H1 (cell line): ENCODE results near the gene CDRT4. TPM values are rescaled to one million over a fixed set of nuclear protein-coding genes. Genes with fewer than 3 reads are reported as not detected.

Experiments used
- CTCF ChIA-PET: fragments of 300-600 bp; sonication (Branson Sonifier 250); formaldehyde crosslinking; loops from one replicate; lab custom pipeline; 2021; ENCODE audit not compliant: partially characterized antibody; lab: Charles Lee
- POLR2A ChIA-PET: fragments of 300-600 bp; sonication (Branson Sonifier 250); formaldehyde crosslinking; loops from one replicate; lab custom pipeline; 2021; ENCODE audit warnings: inconsistent platforms; ENCODE audit not compliant: partially characterized antibody; lab: Charles Lee
- DNase-seq, 2 experiments: peaks; one replicate each; pipeline versions ENCODE4 v3.0.0 to v3.0.0-alpha.2; 2010 to 2022; ENCODE audit warnings: low spot score in 2 of 2, low read depth in 1 of 2, mixed read lengths in 1 of 2
- FAIRE-seq: peaks from 2 replicates; lab custom pipeline; 2011; peaks lifted over from hg19 to GRCh38; lab: Jason Lieb, UNC
- H2AFZ ChIP-seq: 2 replicates; pipeline ENCODE4 v1.8.1; 2012; ENCODE audit warnings: low read length, inconsistent platforms
- H2AK5ac ChIP-seq: 2 replicates; pipeline ENCODE4 v1.6.1; 2013; ENCODE audit warnings: low read depth, low read length
- H2BK120ac ChIP-seq: replicated peaks from 2 replicates; pipeline ENCODE3; 2013; ENCODE audit warnings: low read depth, low read length, inconsistent platforms
- H2BK12ac ChIP-seq: 2 replicates; pipeline ENCODE4 v1.6.1; 2013; ENCODE audit warnings: low read depth, low read length
- H2BK15ac ChIP-seq: 2 replicates; pipeline ENCODE4 v1.6.1; 2013; ENCODE audit warnings: low read length
- H2BK20ac ChIP-seq: 2 replicates; pipeline ENCODE4 v1.6.1; 2013; ENCODE audit warnings: low read length
- H2BK5ac ChIP-seq: 2 replicates; pipeline ENCODE4 v1.6.1; 2013; ENCODE audit warnings: low read depth, low read length
- H3K14ac ChIP-seq: 2 replicates; pipeline ENCODE4 v1.6.1; 2013; ENCODE audit warnings: inconsistent platforms; ENCODE audit not compliant: insufficient read length
- H3K18ac ChIP-seq: 2 replicates; pipeline ENCODE4 v1.6.1; 2013; ENCODE audit warnings: low read length; ENCODE audit errors: extremely low read depth
- H3K23ac ChIP-seq: 2 replicates; pipeline ENCODE4 v1.6.1; 2013; ENCODE audit warnings: inconsistent platforms; ENCODE audit not compliant: insufficient read length
- H3K23me2 ChIP-seq: 2 replicates; pipeline ENCODE4 v1.6.1; 2013; ENCODE audit warnings: low read depth, low read length
- H3K27ac ChIP-seq: 2 replicates; pipeline ENCODE4 v1.6.1; 2011; ENCODE audit warnings: low read depth, low read length, inconsistent platforms
- H3K27me3 ChIP-seq, 4 experiments: replicated peaks in 1 of 4; 1 replicate in 1 of 4; 2 replicates in 3 of 4; pipeline versions ENCODE4 v1.6.1 to v1.8.1; 2011 to 2013; ENCODE audit warnings: low read length in 3 of 4, mild to moderate bottlenecking in 3 of 4, inconsistent platforms in 2 of 4, mixed read lengths in 2 of 4, moderate library complexity in 1 of 4; ENCODE audit not compliant: control insufficient read depth in 3 of 4, insufficient read depth in 3 of 4; ENCODE audit errors: extremely low read depth in 1 of 4
- H3K36me3 ChIP-seq, 4 experiments: 2 replicates each; pipeline versions ENCODE4 v1.6.1 to v1.8.1; 2011 to 2013; ENCODE audit warnings: mild to moderate bottlenecking in 4 of 4, low read length in 3 of 4, moderate library complexity in 2 of 4, control low read depth in 1 of 4, inconsistent platforms in 1 of 4; ENCODE audit not compliant: insufficient read depth in 4 of 4, control insufficient read depth in 2 of 4
- H3K4ac ChIP-seq: replicated peaks from 2 replicates; pipeline ENCODE3; 2013; ENCODE audit warnings: low read length, low read depth, mixed read lengths, inconsistent platforms; ENCODE audit not compliant: insufficient read length
- H3K4me1 ChIP-seq, 4 experiments: replicated peaks in 1 of 4; 1 replicate in 1 of 4; 2 replicates in 3 of 4; pipeline versions ENCODE4 v1.6.1 to v1.8.1; 2011 to 2013; ENCODE audit warnings: low read length in 3 of 4, inconsistent platforms in 2 of 4, mixed read lengths in 1 of 4; ENCODE audit not compliant: insufficient read depth in 4 of 4, control insufficient read depth in 3 of 4
- H3K4me2 ChIP-seq, 2 experiments: 2 replicates each; pipeline versions ENCODE4 v1.6.1 to v1.8.1; 2011 to 2013; ENCODE audit warnings: low read depth in 2 of 2, low read length in 2 of 2, control low read depth in 1 of 2, inconsistent platforms in 1 of 2, mild to moderate bottlenecking in 1 of 2; ENCODE audit not compliant: insufficient read depth in 1 of 2
- H3K4me3 ChIP-seq, 4 experiments: fragments of 200-600, 300-600 bp in 1 of 4; sonication (generic), shearing (Covaris generic), sonication (Bioruptor Twin) in 1 of 4; 2 replicates each; pipeline versions ENCODE4 v1.5.1 to v1.8.1; 2011 to 2016; ENCODE audit warnings: low read length in 4 of 4, low read depth in 3 of 4, control low read depth in 2 of 4, inconsistent platforms in 2 of 4, mild to moderate bottlenecking in 2 of 4, mixed read lengths in 1 of 4, moderate library complexity in 1 of 4; ENCODE audit not compliant: insufficient read depth in 2 of 4; ENCODE audit errors: extremely low read depth in 1 of 4
- H3K56ac ChIP-seq: replicated peaks from 2 replicates; pipeline ENCODE3; 2013; ENCODE audit warnings: low read depth, mild to moderate bottlenecking, mixed read lengths, low read length, inconsistent platforms; ENCODE audit not compliant: insufficient read length
- H3K79me1 ChIP-seq: 2 replicates; pipeline ENCODE4 v1.6.1; 2013; ENCODE audit warnings: low read depth, low read length, control low read depth
- H3K79me2 ChIP-seq, 2 experiments: 2 replicates each; pipeline versions ENCODE4 v1.6.1 to v1.8.1; 2012 to 2013; ENCODE audit warnings: low read length in 2 of 2, mild to moderate bottlenecking in 2 of 2, inconsistent platforms in 1 of 2; ENCODE audit not compliant: insufficient read depth in 2 of 2, control insufficient read depth in 1 of 2
- H3K9ac ChIP-seq, 4 experiments: replicated peaks in 1 of 4; 1 replicate in 1 of 4; 2 replicates in 3 of 4; pipeline versions ENCODE4 v1.6.1 to v1.8.1; 2011 to 2013; ENCODE audit warnings: low read depth in 3 of 4, low read length in 3 of 4, control low read depth in 2 of 4, mild to moderate bottlenecking in 2 of 4, moderate library complexity in 2 of 4, inconsistent platforms in 1 of 4; ENCODE audit errors: extremely low read depth in 1 of 4
- H3K9me3 ChIP-seq, 2 experiments: 2 replicates each; pipeline versions ENCODE4 v1.6.1 to v1.8.1; 2012 to 2013; ENCODE audit warnings: mild to moderate bottlenecking in 2 of 2, moderate library complexity in 2 of 2, control low read depth in 1 of 2, inconsistent platforms in 1 of 2, low read depth in 1 of 2, low read length in 1 of 2, mixed read lengths in 1 of 2; ENCODE audit not compliant: insufficient read depth in 2 of 2
- H4K20me1 ChIP-seq, 2 experiments: replicated peaks in 1 of 2; 2 replicates each; pipeline versions ENCODE3 to v1.8.1; 2011 to 2013; ENCODE audit warnings: inconsistent platforms in 2 of 2, low read length in 2 of 2, mild to moderate bottlenecking in 1 of 2; ENCODE audit not compliant: insufficient read depth in 2 of 2, control insufficient read depth in 1 of 2
- H4K5ac ChIP-seq: 2 replicates; pipeline ENCODE4 v1.6.1; 2013; ENCODE audit warnings: low read length, low read depth, mixed read lengths, inconsistent platforms; ENCODE audit not compliant: insufficient read length
- H4K8ac ChIP-seq: 2 replicates; pipeline ENCODE4 v1.8.0; 2013; ENCODE audit warnings: mild to moderate bottlenecking, moderate library complexity, low read length, inconsistent platforms; ENCODE audit not compliant: insufficient read depth; ENCODE audit errors: extremely low read depth
- H4K91ac ChIP-seq: replicated peaks from 2 replicates; pipeline ENCODE3; 2013; ENCODE audit warnings: low read length, mixed read lengths, inconsistent platforms; ENCODE audit not compliant: insufficient read length
- CEBPB ChIP-seq: IDR thresholded peaks from 2 replicates; pipeline ENCODE4 v1.6.1; 2012; ENCODE audit warnings: low read depth, low read length
- POU5F1 ChIP-seq: IDR thresholded peaks from 2 replicates; pipeline ENCODE4 v1.6.1; 2011; ENCODE audit warnings: low read depth, mild to moderate bottlenecking, low read length, moderate library complexity
- RNF2 ChIP-seq: fragments of 200-900, 300-1000 bp; sonication (generic); IDR thresholded peaks from 2 replicates; pipeline ENCODE4 v1.7.1; 2016; ENCODE audit warnings: borderline replicate concordance, low read depth, mild to moderate bottlenecking, antibody characterized with exemption, low read length; ENCODE audit not compliant: poor library complexity, severe bottlenecking; ENCODE audit errors: missing control alignments
- WGBS, 2 experiments: shearing (Covaris generic) in 1 of 2; methylation state at CpG; one replicate each; pipeline versions ENCODE4 v1.1.6 to v1.1.7; 2013 to 2015; ENCODE audit warnings: low lambda C conversion rate in 2 of 2, mixed read lengths in 2 of 2, inconsistent platforms in 1 of 2, low coverage in 1 of 2, missing lambda C conversion rate in 1 of 2; ENCODE audit not compliant: insufficient replicate concordance in 2 of 2, insufficient coverage in 1 of 2, insufficient read length in 1 of 2; ENCODE audit errors: extremely low coverage in 1 of 2, missing lambda C conversion rate in 1 of 2; 5-methylcytosine and 5-hydroxymethylcytosine counted together
- long read RNA-seq, 2 experiments: library from RNA in 1 of 2; library from capped mRNA in 1 of 2; stranded (forward); transcript quantifications; one replicate each; pipeline ENCODE4 v2.0.0, GENCODE V29; 2021; ENCODE audit warnings: inconsistent platforms in 1 of 2
- polyA minus RNA-seq, 3 experiments: library from RNA; depleted of rRNA, polyadenylated mRNA; stranded (reverse); fragments of >200 nt; gene quantifications; 1 replicate in 2 of 3; 2 replicates in 1 of 3; pipeline ENCODE4 v1.2.3, GENCODE V29; 2011
- polyA plus RNA-seq, 7 experiments: library from polyadenylated mRNA; depleted of rRNA in 3 of 7; stranded (reverse) in 5 of 7; unstranded in 2 of 7; fragments of >200 nt in 5 of 7; fragments of 200-250 nt in 2 of 7; gene quantifications; 1 replicate in 5 of 7; 2 replicates in 1 of 7; 4 replicates in 1 of 7; pipeline versions ENCODE4 v1.2.1 to v1.2.3, GENCODE V29; 2011 to 2013; ENCODE audit warnings: missing spikeins in 2 of 7, mixed read lengths in 2 of 7
- total RNA-seq: library from RNA; stranded (reverse); fragmentation: NEBNext Ultra II Directional; extraction: Animal tissue kit (Norgen Biotek cat#: 25700); gene quantifications from 2 replicates; pipeline ENCODE4 v1.2.1, GENCODE V29; 2021

CDRT4 gene
- total RNA-seq: 1.4 and 2.6 TPM in 2 replicates
- polyA plus RNA-seq (2011; rRNA removed): 3.0 and 5.6 TPM in 2 replicates
- polyA plus RNA-seq (2011; cell fraction: cytosol; rRNA removed): 3.0 TPM
- 21.9 TPM for polyA plus RNA-seq (2011; cell fraction: nucleus; rRNA removed)
- 0.42 to 3.4 TPM (median 2.2 TPM) in 4 replicates for polyA plus RNA-seq (2012, experiment 1 of 2)
- not detected for polyA plus RNA-seq (2012, experiment 2 of 2)
- 6.8 TPM for polyA plus RNA-seq (2013, experiment 1 of 2)
- 5.8 TPM for polyA plus RNA-seq (2013, experiment 2 of 2)
- 4.2 and 7.3 TPM in 2 replicates for polyA minus RNA-seq (2011; rRNA and poly(A)+ RNA removed)
- polyA minus RNA-seq (2011; cell fraction: cytosol; rRNA and poly(A)+ RNA removed): 4.4 TPM
- polyA minus RNA-seq (2011; cell fraction: nucleus; rRNA and poly(A)+ RNA removed): 13.8 TPM
- long read RNA-seq, experiment 1, partial matches to known transcripts: 0 of 5 reads
- long read RNA-seq, experiment 1, other reads (novel, unspliced or antisense): 5 of 5 reads
- long read RNA-seq, experiment 2, partial matches to known transcripts: 0 of 7 reads
- long read RNA-seq, experiment 2, other reads (novel, unspliced or antisense): 7 of 7 reads

GRCh38 chr17:15467592-15467991 lies at the start of gene CDRT4:
Gene CDRT4 (minus strand): TSS chr17:15467621. CDS start chr17:15440238, 27,383 bp downstream.
- 75% methylated on average over 3 of the region's 3 CpGs; no CpG with 5 or more reads in 1 of the 2 experiments for WGBS, 2 experiments
- Histone ChIP-seq H4K8ac (no peak within 1 kb of the TSS), H3K27me3 (0 out of 7 replicates have a peak, but pooled peaks cover 0 to 3% (median 0%) of the 10 kb centered on the region in 4 experiments), H2BK120ac (no peak within 1 kb of the TSS), H2AFZ (no peak within 1 kb of the TSS), H3K4me3 (no peak within 1 kb of the TSS), H3K4me2 (no peak within 1 kb of the TSS), H3K4me1 (peaks cover 0 to 7% (median 2%) of the 10 kb centered on the region in 4 experiments; a peak in 4 of 7 replicates), H3K56ac (no peak within 1 kb of the TSS), H3K18ac (no peak within 1 kb of the TSS), H3K36me3 (no peaks in the 10 kb centered on the region; a peak in 1 of 8 replicates), H4K20me1 (peaks cover 0 to 10% of the 10 kb centered on the region in 2 experiments), H3K23me2 (peaks cover 10% of the 10 kb centered on the region), H3K79me1 (peaks cover 8% of the 10 kb centered on the region; the same call in 1 of the 2 replicates), H4K5ac (no peak within 1 kb of the TSS), H3K79me2 (no peaks in the 10 kb centered on the region)
- ChIA-PET POLR2A (interaction anchor here (0.8 kb wide), 1 partner anchor 11 kb away, joined by 3 read pairs; no protein-coding TSS in a partner anchor), CTCF (interaction anchor here (1.0 to 1.5 kb wide), 3 partner anchors 13 to 206 kb away, joined by 3 to 4 read pairs (median 3); no protein-coding TSS in a partner anchor)
- TF ChIP-seq RNF2: no peak
- TF ChIP-seq POU5F1: no peak
- no peak for TF ChIP-seq CEBPB
- TF ChIP-seq, all 59 proteins: peak for 0
- Histone ChIP-seq H2BK12ac (no peak within 1 kb of the TSS), H3K27ac (no peak within 1 kb of the TSS), H3K23ac (no peak within 1 kb of the TSS), H2BK5ac (no peak within 1 kb of the TSS), H3K14ac (no peak within 1 kb of the TSS), H3K9ac (no peak within 1 kb of the TSS), H2BK15ac (no peak within 1 kb of the TSS), H4K91ac (no peak within 1 kb of the TSS), H2BK20ac (no peak within 1 kb of the TSS), H3K9me3 (no peaks in the 10 kb centered on the region), H2AK5ac (no peak within 1 kb of the TSS), H3K4ac (no peak within 1 kb of the TSS)
- FAIRE-seq: no peak
- DNase-seq: no peak
